ENCODE results near the gene SULT1A2.
"Not testable (repeated sequence)": the region's sequence is repeated elsewhere in the genome, so short reads cannot be mapped to it uniquely, and the experiment has no call there.

Gene SULT1A2

GRCh38 chr16:28608867-28609596, 12.2 kb upstream of the SULT1A2 start:
- peak; percentile 27 for DNase-seq

- DNase-seq, result peak; percentile 24
Measured at GRCh38 chr16:28608496-28608808, 11.6 kb upstream of the SULT1A2 start.

- DNase-seq, result not testable (repeated sequence)
Measured at GRCh38 chr16:28607681-28608495, 11.0 kb upstream of the SULT1A2 start.

- no peak for DNase-seq
Measured at GRCh38 chr16:28607116-28607623, 10.3 kb upstream of the SULT1A2 start.

- DNase-seq, result no peak
Measured at GRCh38 chr16:28606291-28607115, 9.7 kb upstream of the SULT1A2 start.

GRCh38 chr16:28604186-28604565, 7.3 kb upstream of the SULT1A2 start:
- DNase-seq, result no peak

GRCh38 chr16:28603381-28604185, 6.7 kb upstream of the SULT1A2 start:
- DNase-seq, result no peak

- no peak for DNase-seq
Measured at GRCh38 chr16:28602529-28602928, 5.7 kb upstream of the SULT1A2 start.

GRCh38 chr16:28602062-28602461, 5.2 kb upstream of the SULT1A2 start:
- not testable (repeated sequence) for DNase-seq

- not testable (repeated sequence) for DNase-seq
Measured at GRCh38 chr16:28601589-28601988, 4.7 kb upstream of the SULT1A2 start.

- not testable (repeated sequence) for DNase-seq
Measured at GRCh38 chr16:28600965-28601364, 4.1 kb upstream of the SULT1A2 start.

GRCh38 chr16:28599377-28600285, 2.8 kb upstream of the SULT1A2 start:
- DNase-seq, result not testable (repeated sequence)

GRCh38 chr16:28597692-28598261, 927 bp upstream of the SULT1A2 start:
- DNase-seq, result no peak

- DNase-seq, result no peak
Measured at GRCh38 chr16:28596115-28596630, 677 bp downstream of the SULT1A2 start.

- not testable (repeated sequence) for DNase-seq
Measured at GRCh38 chr16:28595451-28595850, 1.4 kb downstream of the SULT1A2 start.

GRCh38 chr16:28592979-28593553, 3.8 kb downstream of the SULT1A2 start:
- DNase-seq, result no peak

- DNase-seq, result no peak
Measured at GRCh38 chr16:28592511-28592910, 4.3 kb downstream of the SULT1A2 start.

GRCh38 chr16:28591355-28591754, 5.5 kb downstream of the SULT1A2 start:
- DNase-seq, result no peak

GRCh38 chr16:28590384-28591340, 6.2 kb downstream of the SULT1A2 start:
- DNase-seq, result no peak

Measured in activated CD4-positive, CD25-positive, alpha-beta regulatory T cell treated with anti-CD3 and anti-CD28 coated beads, Interleukin-2, amount 50 U/mL, for 72 hours (primary cell).